Hypothalamus (tissue), 51 donors: ENCODE data around the gene LRPPRC.
A peak's percentile ranks its signal among the peaks of the same experiment; 100 is the strongest.

Experiments
- DNase-seq, 51 donors: peaks; one replicate each; lab custom pipeline; 2025; lab: John Stamatoyannopoulos, UW

Gene LRPPRC

DNA sequence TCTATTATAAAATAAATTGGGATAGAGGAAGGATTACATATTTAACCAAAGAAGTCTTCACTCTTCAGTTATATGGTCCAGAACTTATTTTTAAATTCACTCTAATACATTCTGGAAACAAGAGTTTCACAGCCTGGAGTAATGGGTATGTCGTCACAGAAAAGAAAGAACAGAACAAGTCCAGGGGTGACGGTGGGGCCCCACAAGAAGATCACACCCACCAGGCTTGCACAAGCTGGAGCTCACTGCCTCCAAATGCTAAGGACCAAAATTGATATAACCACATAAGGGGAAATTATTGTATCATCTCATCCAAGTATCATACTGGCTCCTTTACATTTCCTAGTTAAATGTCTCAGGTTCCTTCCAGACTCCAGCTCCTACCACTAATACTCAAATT lies 11.3 kb downstream of the LRPPRC start:
- DNase-seq: no peak

DNA sequence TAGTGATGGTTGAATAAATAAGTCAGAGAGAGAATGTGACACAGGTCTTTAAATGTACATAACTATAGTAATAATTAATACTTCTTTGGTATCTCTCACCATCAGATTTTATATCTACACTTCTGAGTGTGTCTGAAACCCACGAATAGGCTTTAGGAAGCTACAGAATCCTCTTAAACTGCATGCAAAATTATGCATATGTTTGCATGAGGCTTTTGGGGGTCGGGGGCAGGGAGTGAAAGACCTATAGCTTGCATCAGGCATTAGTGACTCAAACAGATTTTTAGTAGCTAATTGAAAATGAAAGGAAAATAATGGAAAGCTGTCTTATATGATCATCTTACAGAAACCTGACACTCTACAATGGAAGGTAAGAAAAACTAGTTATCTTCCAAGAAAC lies 14.9 kb downstream of the LRPPRC start:
- no peak for DNase-seq

- no peak for DNase-seq
Observed at GRCh38 chr2:43977677-43978375, 18.0 kb downstream of the LRPPRC start.

DNA sequence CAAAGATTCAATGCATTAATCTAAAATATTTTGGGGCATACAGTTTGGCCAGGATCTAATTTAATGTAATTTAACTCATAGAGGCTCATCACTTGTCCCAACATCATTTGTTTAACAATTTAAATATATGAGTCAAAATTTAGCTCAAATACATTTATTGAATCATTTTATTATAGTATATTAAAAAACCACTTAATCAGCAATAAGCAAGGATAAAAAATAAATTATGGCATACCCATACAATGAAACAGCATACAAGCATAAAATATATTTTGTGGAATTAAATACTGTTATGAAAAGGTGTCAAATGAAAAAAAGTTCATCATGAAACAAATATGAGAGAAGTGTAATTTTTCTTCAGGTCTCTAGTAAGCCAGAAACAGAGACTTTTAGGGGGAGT lies 34.9 kb downstream of the LRPPRC start:
- no peak for DNase-seq

GRCh38 chr2:43958397-43959275 lies 37.2 kb downstream of the LRPPRC start:
- no peak for DNase-seq

DNA sequence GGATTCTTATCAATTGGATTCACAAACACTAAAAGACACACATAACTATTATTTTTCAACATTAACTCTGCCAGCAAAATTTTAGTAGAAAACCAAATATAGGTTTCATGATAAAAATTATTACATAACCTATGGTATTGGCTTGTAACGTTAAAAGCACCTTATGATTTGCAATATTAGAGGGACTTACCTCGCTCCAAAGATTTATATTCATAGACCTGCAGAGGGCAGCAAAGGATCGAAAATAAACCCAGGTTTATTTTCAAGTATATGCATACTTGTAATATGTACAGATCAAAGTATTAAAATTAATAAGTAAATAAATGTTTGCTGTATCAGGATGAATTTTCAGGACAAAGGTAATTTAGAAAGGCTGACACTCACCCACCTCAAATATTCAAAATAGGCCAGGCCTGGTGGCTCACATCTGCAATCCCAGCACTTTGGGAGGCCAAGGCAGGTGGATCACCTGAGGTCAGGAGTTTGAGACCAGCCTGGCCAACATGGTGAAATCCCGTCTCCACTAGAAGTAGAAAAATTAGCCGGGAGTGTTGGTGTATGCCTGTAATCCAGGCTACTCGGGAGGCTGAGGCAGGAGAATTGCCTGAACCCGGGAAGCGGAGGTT lies 45.3 kb downstream of the LRPPRC start:
- DNase-seq: peak in 2 of 51 donors; percentile 35 to 55

DNA sequence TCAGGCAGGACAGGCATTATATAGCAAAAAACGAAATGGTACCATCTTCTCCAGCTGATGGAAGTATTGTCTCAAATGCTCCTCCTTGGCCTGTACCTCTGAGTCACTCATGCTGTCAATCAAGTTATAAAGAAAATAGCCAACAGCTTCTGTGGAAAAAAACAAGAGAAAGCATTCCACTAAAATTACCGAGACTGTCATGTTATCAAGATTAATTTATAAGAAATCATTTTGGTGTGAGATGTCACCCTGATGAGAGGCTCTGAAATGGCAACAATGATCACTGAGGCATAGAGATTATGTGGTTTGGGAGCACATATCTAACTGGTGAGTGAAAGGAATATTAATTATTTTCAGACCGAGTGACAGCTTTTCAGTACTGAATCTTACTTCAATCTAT lies 47.4 kb downstream of the LRPPRC start:
- no peak for DNase-seq

DNA sequence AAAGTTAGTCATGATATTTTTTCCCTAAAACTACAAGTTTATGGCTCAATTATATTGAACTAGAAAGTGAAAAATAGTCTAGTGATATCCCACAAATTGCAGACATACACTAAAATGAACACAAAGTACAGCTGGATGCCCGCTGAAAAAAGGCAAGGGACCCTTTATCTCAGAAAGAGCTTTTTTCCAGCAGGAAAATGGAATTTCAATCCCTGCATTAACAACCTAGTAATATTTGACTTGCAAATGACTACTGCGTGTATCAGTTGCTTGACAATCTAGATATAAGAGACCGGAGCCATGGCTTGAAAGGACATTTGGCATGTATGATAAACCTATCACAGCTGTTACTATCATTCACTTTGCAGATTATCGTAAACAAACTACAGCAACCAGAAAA lies 49.1 kb downstream of the LRPPRC start:
- no peak for DNase-seq

GRCh38 chr2:43945439-43945838 lies 50.4 kb downstream of the LRPPRC start:
- no peak for DNase-seq

DNA sequence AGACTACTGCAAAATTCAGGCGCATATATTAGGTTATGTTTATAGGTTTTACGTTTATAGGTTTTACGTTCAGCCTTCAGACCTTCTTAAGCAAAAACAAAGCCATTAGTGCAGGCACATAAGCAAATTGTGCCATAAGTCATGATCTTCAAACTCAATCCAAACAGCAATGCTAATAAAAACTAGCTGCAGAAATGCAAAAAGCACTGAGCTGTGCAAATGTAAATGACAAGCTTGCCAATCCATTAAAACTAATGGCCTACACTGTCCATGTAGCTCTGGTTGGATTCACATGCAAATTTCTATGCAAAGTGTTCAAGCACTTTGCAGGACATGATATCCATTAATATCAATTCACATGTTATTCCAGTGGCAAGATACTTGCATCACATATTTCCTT lies 50.9 kb downstream of the LRPPRC start:
- DNase-seq: no peak

DNA sequence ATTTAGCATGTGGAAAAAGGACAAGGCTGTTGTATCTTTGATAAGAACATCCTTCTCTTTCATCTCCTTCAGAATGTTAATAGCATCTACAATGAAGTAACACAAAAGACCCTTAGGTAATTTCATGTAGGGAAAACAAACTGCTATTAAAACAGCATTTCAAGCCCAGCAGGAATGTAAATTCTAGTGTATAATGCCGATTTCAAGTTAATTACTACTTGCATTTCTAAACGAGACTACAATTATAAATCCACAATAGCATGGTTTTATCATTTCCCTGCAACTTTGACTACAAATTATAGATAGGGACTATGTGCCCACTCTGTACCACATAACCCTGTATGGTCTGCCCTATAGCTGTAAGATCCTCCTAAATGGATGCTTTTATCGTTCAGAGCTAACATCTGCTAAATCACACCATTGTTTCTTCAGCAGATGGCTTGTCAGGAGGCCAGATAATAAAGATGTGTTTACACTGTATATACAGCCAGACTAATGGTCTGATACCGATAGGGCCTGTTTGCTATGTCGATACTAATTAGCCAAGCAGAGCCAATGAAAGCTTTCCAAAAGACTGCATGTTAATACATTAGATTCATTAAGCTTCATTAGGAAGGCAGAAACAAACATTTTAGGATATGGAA lies 51.9 kb downstream of the LRPPRC start:
- peak in 2 of 51 donors; percentile 25 to 55 for DNase-seq

DNA sequence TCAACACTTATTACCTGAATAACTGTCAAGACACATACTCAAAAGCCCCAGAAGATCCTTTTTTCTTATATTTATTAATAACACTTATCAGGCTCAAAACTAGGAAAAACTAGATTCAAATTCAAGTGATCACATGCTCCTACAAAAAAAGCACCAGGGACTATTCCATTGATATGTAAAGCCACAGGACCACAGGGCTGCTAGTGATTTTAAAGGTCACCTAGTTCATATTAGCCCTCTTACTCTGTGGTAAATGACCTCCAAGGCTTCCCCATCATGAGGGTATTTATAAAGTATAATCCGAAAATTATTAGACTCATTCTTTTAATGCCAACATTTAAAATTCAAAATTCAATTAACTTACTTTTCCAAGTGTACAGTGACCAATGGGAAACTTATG lies 52.5 kb downstream of the LRPPRC start:
- peak in 1 of 51 donors; percentile 49 for DNase-seq

DNA sequence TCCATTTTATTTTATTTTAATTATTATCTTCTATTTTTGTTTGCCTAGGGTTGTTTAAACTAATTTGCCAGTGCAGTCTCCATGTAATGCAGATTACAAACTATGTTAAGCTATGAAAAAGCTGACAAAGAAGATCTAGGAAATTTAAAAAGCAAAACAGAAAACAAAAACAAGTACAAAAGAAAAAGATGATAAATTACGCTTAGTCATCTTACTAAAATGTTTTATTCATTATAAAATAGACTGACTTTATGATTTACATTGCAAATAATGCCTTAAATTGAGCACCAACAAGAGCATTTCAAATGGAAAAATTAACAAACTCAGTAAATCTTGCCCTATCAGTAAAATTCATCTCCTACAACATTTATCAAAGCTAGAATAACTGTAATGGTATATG lies 52.9 kb downstream of the LRPPRC start:
- DNase-seq: no peak

GRCh38 chr2:43941966-43942365 lies 53.8 kb downstream of the LRPPRC start:
- DNase-seq: peak in 1 of 51 donors; percentile 48

DNA sequence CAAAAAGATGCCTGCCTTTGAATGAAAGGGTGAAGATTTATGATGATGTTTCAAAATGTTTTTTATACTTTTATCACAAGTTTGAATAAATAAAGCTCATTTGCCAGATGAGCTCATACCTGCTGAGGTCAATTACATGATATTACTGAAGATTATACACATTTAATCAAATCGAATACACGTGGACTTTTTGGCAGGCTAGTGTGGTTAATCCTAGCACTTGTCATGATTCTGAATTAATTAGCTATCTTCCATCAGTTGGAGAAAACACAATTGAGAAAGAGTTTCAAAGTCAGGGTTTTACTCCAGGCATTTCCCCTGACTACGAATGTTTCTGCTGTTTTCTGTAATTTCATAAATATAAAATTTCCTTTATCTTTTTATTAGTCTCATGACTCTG lies 54.4 kb downstream of the LRPPRC start:
- no peak for DNase-seq

GRCh38 chr2:43939695-43940256 lies 56.0 kb downstream of the LRPPRC start:
- DNase-seq: peak in 1 of 51 donors; percentile 15

DNA sequence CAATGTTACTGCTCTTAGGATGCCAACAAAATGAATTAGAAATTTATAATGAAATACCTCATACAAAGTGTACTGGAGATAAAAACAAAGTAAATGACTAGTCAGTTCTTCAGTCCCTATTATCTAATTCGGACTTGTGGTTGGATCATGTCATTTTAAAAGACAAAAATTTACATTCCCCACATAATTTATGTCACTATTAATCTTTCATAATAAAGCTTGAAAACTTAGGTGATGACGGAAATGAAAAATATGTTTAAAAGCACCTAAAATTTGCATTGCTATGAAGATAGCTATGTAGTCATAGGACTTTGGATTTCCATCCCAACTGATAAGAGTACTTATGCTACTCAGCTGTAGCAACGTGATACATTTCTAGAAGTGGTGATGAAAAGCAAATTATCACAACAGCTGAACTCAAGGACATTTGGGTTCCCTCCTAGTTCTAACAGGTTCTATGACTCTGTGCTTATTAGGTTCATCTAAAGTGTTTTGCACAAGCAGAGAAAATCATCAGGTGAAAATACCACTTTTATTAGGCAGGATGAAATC lies 58.4 kb downstream of the LRPPRC start:
- no peak for DNase-seq

DNA sequence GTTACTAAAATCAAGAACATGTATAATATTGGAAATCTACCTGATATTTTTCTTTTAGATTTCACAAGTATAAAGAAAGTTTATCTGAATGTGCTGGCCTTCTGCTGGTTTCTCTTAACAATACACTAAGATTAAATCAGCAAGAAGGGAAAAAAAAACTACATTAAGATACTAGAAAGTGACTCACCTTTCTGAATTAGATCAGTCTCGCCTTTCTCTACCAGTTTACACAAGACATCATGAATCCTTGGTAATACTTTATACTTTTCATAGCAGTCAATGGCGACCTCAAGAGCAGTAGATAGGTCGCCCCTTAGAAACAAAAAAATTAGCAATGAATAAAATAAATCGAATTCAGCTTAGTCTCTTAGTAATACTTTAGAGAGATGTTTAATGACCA lies 61.2 kb downstream of the LRPPRC start:
- DNase-seq: no peak

DNA sequence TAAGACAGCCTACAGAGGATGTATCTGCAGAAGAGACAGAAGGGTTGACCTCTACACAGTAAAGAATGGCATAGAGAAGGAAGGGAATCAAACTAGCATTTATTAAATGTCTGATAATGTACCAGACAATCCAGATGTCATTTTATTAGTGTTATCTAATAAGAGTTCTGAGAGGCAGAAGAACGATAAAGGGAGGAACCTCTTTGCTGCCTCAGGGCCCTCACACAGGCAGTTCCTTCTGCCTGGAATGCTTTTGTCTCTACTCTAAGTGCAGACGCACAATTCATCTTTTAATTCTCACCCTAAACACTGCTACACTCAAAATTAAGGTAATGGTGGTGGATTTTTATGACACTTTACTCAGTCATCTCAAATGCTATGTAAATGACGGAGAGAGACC lies 64.5 kb downstream of the LRPPRC start:
- no peak for DNase-seq

DNA sequence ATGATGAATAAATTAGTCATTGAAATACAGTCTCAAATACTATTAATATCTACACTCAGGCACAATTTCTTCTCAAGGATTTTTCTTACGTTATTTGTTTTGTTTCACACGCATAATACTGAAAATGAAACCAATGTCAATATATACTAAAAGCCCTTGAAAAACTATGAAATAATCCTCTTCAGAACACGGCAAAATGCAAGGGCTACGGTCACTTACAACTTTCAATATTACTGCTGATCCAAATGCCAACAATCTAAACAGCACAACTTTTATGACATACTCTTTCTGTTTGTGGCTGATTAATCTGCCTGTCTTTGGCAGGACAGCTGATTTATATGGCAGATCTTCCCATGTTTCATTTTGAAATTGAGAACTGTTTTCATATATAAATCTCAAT lies 68.3 kb downstream of the LRPPRC start:
- DNase-seq: no peak

- no peak for DNase-seq
Observed at GRCh38 chr2:43925431-43925830, 70.4 kb downstream of the LRPPRC start.
